Measurements from ENCODE around the gene UBE2L3.
"Not testable (repeated sequence)": the region's sequence is repeated elsewhere in the genome, so short reads cannot be mapped to it uniquely, and the experiment has no call there.

DNA sequence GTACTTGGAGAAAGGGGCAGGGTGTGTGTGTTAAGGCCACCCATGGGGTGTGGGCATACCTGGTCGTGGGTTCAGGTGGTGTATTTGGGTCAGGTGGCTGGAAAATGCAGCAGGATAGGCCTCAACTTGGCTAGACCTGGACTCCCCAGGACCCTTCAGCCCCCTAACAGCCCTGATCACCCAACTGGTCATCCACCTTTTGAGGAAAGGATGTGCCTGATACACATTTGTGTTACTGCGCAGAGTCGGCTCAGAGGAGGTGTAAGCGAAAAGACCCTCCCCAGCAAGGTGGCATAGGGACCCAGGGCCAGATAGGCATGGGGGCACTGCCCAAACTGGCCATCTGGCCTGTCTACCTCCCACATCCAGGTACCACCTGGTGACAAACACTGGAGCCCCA lies 16.2 kb upstream of the UBE2L3 start, which contains the start of gene RIMBP3C:
- TF ChIP-seq, protein P1, sequence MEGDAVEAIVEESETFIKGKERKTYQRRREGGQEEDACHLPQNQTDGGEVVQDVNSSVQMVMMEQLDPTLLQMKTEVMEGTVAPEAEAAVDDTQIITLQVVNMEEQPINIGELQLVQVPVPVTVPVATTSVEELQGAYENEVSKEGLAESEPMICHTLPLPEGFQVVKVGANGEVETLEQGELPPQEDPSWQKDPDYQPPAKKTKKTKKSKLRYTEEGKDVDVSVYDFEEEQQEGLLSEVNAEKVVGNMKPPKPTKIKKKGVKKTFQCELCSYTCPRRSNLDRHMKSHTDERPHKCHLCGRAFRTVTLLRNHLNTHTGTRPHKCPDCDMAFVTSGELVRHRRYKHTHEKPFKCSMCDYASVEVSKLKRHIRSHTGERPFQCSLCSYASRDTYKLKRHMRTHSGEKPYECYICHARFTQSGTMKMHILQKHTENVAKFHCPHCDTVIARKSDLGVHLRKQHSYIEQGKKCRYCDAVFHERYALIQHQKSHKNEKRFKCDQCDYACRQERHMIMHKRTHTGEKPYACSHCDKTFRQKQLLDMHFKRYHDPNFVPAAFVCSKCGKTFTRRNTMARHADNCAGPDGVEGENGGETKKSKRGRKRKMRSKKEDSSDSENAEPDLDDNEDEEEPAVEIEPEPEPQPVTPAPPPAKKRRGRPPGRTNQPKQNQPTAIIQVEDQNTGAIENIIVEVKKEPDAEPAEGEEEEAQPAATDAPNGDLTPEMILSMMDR (IDR thresholded peaks at IDR 0.05), result not testable (repeated sequence)
- not testable (repeated sequence) for TF ChIP-seq POLR2A (IDR thresholded peaks at IDR 0.05)
